K562 (cell line): ENCODE results near the gene ACAP3. TPM values are rescaled to one million over a fixed set of nuclear protein-coding genes. Genes with fewer than 3 reads are reported as not detected.

ENCODE experiments used
- BRD4 ChIP-seq: fragments of 200-600 bp; sonication (generic); IDR thresholded peaks from 2 replicates; pipeline ENCODE4 v1.6.1; 2017; ENCODE audit warnings: inconsistent platforms
- CBFA2T2 ChIP-seq: fragments of 450-650 bp; conservative IDR thresholded peaks from 2 replicates; pipeline ENCODE4 v1.6.1; 2017; ENCODE audit warnings: mild to moderate bottlenecking
- E2F1 ChIP-seq: sonication (generic); formaldehyde crosslinking; IDR thresholded peaks from 2 replicates; pipeline ENCODE4 v1.8.1; 2023; ENCODE audit warnings: mild to moderate bottlenecking, missing genetic modification reagents, moderate library complexity
- HMG20B ChIP-seq: fragments of 250-450 bp; sonication (Bioruptor Pico); IDR thresholded peaks from 2 replicates; pipeline ENCODE4 v1.5.0; 2021; ENCODE audit warnings: mild to moderate bottlenecking
- RBFOX2 ChIP-seq: fragments of 200-400 bp; formaldehyde crosslinking; IDR thresholded peaks from 2 replicates; pipeline ENCODE4 v1.6.1; 2017; ENCODE audit warnings: low read depth, mild to moderate bottlenecking, low read length, moderate library complexity
- RBM25 ChIP-seq: fragments of 200-400 bp; formaldehyde crosslinking; IDR thresholded peaks from 2 replicates; pipeline ENCODE4 v1.6.1; 2018; ENCODE audit warnings: low read length, low read depth, moderate library complexity; ENCODE audit not compliant: severe bottlenecking
- TAF7 ChIP-seq: fragments of 450-650 bp; IDR thresholded peaks from 2 replicates; pipeline ENCODE4 v1.6.1; 2016; ENCODE audit warnings: missing genetic modification characterization, missing compliant biosample characterization
- TAL1 ChIP-seq: fragments of 450-650 bp; IDR thresholded peaks from 2 replicates; pipeline ENCODE4 v1.6.1; 2016; ENCODE audit warnings: mild to moderate bottlenecking
- ZBTB33 ChIP-seq: sonication (generic); formaldehyde crosslinking; IDR thresholded peaks from 2 replicates; pipeline ENCODE4 v1.8.1; 2023; ENCODE audit warnings: mild to moderate bottlenecking, missing genetic modification reagents
- polyA plus RNA-seq, 8 experiments: library from polyadenylated mRNA; depleted of rRNA in 4 of 8; stranded (reverse) in 5 of 8; unstranded in 3 of 8; fragments of >200 nt; fragmentation: Nextera tagmentation in 2 of 8; fragmentation: Illumina TruSeq in 1 of 8; extraction: Ambion mirVana in 2 of 8; extraction: Trizol in 1 of 8; gene quantifications; 2 replicates each; pipeline versions ENCODE4 v1.2.1 to v1.2.3, GENCODE V29; 2011 to 2014; ENCODE audit warnings: inconsistent platforms in 1 of 8, missing spikeins in 1 of 8
- total RNA-seq, 7 experiments: library from RNA; depleted of rRNA in 6 of 7; stranded (reverse); fragments of >200 nt in 6 of 7; fragmentation: Illumina TruSeq in 2 of 7; extraction: Trizol in 2 of 7; gene quantifications; 2 replicates each; pipeline versions ENCODE4 v1.2.1 to v1.2.3, GENCODE V29; 2011 to 2021; ENCODE audit warnings: low replicate concordance in 1 of 7

ACAP3 gene
- total and polyA plus RNA-seq, 9 of the 15 experiments (the other 6 are each of a cell fraction or from before 2014, with no cell fraction given), result 0.01 to 49.0 (median 12.0) TPM

GRCh38 chr1:1336931-1337792 lies 29.4 kb upstream of the ACAP3 start (continued):
- TF ChIP-seq RBFOX2 (0 out of 2 replicates have a peak, but pooled peaks have one; percentile 42), RBM25 (no peak), CBFA2T2 (no peak), TAL1 (no peak), HMG20B (no peak), E2F1 (CRISPR knock-in tag) (no peak), ZBTB33 (peak; percentile 72), BRD4 (no peak), TAF7 (tag) (no peak)
